ENCODE measurements around the gene CPEB3.
"Not testable (repeated sequence)": the region's sequence is repeated elsewhere in the genome, so short reads cannot be mapped to it uniquely, and the experiment has no call there.

Gene CPEB3

DNA sequence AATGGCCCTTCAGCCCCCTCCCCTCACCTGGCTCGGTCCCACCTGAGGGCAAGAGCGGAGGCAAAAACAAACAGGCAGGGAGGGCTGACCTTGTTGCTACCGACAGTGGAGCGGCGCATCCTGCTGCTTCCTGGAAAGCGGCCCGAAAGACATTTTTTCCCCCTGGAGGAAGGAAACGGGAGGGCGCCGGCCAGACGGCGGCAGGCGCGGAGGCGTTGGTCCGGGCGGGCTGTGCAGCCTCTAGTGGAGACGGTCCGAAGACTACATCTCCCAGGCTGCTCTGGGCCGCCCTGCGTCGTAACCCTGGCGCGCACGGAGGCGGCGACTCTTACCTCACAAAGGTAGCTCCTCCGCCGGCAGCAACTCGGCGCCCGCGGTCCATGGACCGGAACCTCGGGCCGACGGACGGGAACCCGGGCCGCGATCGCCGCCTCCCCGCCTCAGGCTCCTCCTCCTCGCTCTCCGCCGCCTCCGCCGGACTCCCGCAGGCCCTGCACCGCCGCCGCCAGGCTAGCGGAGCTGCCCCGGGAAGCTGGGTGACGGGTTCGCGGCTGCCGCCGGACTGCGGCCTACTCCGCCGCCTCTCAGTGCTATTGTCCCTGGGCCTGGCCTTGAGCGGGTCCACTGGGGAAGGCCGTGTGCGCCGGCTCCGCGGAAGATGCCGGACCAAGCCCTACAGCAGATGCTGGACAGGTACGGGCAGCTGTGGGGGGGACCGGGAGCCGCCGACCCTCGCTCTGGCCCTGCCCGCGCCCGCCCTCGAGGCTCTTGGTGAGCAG, at the start of gene CPEB3, which contains the start of gene MARCHF5:
Gene CPEB3, minus strand, starts transcription at position 242 of the 779 bp plus-strand sequence. CDS start 50,728 bp downstream, outside the sequence.
Gene MARCHF5, plus strand, starts transcription at position 331 of the 779 bp plus-strand sequence. Its CDS starts 328 bp downstream, at position 659.
- no peak for FAIRE-seq

DNA sequence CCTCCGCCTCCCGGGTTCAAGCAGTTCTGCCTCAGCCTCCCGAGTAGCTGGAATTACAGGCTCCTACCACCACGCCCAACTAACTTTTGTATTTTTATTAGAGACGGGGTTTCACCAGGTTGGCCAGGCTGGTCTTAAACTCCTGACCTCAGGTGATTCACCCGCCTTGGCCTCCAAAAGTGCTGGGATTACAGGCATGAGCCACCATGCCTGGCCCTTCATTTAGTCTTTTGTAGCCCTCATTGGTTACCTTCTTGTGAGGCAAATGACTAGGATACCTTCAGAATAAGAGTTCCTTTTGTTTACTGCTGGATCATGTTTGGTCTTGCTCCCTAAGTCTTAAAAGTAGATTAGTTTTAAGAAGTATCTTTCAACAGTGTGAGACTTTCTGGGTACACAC, 39.0 kb upstream of the CPEB3 start:
- not testable (repeated sequence) for FAIRE-seq

DNA sequence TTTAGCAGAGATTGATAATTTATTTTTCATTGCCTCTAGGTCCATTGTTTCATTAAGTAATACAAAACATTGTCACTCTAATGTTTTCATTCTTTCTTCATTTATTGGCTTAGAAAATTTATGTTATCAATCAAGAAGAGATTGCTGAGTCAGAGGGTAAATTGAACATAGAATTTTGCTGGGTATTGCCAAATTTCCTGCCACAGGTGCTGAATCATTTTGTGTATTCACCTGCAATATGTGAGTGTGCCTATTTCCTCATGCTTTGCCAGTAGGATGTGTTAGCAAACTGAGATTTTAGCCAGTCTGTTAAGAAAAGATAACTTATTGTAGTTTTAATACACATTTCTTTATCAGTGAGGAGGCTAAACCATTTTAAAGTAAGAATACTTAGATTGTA, 38.1 kb upstream of the CPEB3 start:
- peak; percentile 84 for FAIRE-seq

DNA sequence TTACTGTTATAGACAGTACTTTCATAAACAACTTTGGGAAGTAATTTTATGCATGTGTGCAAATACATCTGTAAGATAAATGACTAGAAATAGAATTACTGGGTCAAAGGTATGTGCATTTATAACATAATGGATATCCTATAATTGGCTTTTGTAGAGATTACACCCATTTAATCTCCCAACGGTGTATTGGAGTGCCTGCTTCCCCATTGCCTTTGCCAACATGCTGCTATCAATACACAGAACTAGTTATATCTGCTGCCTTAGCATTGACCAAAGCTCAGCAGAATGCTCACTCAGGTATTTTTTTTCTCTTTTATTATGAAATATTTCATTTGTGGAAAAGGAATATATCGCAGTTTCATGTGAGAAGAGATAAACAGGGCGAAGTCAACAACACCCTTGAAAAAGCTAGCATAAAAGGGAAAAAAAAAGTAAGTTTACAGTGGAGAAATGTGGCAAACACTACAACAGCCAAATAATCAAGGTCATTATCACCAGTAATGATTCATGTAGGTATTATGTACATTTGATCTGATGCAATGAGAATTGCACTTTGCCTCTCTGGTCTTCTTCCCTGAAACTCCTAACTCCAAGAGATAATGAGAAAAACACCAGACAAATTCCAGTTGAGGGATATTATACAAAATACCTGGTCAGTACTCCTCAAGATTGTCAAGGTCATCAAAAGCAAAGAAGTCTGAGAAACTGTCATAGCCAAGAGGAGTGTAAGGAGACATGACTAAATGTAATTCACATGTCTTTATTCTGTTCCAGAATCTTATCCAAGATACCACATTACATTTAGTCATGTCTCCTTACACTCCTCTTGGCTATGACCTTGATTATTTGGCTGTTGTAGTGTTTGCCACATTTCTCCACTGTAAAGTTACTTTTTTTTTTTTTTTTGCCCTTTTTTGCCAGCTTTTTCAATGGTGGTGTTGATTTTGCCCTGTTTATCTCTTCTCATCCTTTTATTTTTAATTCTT, 36.9 kb upstream of the CPEB3 start:
- no peak for FAIRE-seq

DNA sequence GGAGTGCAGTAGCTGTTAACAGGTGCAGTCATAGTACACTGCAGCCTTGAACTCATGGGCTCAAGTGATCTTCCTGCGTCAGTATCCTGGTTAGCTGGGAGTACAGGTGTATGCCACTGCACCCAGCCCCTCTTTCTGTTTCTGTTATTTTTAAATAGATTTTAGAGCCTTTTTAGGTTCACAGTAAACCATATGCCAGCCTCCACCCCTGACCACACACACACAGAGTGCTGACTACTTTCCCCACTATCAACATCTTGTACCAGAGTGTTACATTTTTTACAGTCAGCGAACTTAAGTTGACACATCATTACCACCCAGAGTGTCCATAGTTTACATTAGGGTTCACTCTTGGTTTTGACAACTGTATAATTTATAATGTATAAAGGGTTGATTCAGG, 32.2 kb upstream of the CPEB3 start:
- FAIRE-seq = no peak

DNA sequence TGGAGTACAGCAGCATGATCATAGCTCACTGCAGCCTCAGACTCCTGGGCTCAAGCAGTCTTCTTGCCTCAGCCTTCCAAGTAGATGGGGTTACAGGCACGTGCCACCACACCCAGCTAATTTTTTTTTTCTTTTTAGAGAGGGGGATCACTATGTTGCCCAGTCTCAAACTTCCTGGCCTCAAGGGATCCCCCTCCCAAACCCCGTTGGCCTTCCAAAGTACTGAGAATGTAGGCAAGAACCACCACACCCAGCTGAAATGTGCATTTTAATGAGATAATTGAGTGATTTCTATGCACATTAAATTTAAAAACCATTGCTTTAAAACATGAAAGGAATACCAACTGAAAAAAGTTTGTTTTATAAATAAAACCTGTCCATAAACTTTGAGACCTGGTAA, 25.7 kb upstream of the CPEB3 start:
- no peak for FAIRE-seq

DNA sequence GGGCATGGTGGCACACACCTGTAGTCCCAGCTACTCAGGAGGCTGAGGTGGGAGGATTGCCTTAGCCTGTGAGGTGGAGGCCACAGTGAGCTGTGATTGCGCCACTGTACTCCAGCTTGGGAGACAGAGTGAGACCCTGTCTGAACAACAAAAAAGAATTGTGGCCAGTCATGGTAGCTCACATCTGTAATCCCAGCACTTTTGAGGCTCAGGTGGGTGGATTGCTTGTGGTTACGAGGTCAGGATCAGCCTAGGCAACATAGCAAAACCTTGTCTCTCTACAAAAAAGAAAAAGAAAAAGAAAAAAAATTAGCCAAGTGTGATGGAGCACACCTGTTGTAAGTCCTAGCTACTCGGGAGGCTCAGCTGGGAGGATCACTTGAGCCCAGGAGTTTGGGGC, 22.9 kb upstream of the CPEB3 start:
- FAIRE-seq = no peak

DNA sequence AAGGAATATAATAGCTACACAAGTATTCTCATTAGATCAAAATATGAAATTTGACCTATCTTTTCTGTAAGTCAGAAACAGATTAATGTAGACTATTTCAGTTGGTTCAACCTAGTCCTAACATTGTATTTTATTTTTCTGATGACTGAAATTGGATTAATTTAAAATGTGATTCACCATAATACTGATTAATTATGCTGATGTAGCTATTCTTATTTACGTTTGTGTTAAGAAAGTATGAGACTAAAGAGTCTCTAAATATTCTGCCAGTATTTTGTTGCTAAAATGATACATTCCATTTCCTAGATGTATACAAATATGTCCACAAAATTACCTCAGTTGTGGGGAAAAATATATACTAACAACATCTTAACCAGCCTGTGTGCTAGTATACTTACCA, 18.4 kb upstream of the CPEB3 start:
- FAIRE-seq = no peak

DNA sequence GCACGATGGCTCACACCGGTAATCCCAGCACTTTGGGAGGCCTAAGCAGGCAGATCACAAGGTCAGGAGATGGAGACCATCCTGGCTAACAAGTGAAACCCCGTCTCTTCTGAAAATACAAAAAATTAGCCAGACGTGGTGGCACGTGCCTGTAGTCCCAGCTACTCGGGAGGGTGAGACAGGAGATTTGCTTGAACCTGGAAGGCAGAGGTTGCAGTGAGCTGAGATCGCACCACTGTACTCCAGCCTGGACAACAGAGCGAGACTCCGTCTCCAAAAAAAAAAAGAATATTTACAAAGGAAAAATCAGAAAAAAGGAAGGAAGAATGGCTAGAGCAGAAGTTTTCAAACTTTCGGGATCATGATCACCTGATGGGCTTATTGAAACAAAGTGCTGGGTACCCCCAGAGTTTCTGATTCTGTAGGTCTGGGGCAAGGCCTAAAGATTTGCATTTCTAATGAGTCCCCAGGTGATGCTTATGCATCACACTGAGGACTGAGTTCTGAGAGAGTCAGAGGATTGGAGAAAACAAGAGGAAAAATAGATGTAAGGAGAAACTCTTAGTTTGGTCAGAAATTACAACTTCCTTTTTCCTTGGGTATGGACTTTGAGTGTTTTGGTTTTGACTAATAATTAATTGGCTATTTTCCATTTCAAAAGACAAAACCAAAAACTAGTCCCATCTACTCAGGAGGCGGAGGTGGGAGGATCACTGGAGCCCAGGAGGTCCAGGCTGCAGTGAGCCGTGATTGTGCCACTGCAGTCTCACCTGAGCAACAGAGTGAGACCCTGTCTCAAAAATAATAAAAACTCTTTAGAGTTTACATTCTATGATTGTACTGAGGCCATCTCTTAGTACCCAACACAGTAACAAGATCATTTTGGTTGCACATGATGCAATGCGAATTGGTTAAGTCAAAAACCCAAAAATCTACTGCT, 14.5 kb upstream of the CPEB3 start:
- no peak for FAIRE-seq

DNA sequence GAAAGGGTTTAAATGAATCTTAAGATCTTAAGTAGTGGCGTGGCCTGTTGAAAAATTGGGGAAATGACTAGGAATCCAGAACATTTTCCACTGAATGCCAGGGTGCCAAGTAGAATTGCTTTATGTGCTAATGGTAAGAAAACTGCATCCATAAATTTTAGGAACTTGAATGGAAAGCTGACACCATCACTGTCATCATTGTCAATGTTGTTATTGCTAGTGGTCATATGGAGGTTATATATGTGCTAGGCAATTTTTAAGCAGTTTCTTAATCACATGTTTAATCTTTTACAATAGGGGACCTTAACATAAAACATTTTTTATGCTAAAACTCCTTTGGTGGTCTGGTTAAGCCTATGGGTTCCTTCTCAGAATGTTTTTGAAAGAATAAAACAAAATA, 13.2 kb upstream of the CPEB3 start:
- FAIRE-seq = no peak

DNA sequence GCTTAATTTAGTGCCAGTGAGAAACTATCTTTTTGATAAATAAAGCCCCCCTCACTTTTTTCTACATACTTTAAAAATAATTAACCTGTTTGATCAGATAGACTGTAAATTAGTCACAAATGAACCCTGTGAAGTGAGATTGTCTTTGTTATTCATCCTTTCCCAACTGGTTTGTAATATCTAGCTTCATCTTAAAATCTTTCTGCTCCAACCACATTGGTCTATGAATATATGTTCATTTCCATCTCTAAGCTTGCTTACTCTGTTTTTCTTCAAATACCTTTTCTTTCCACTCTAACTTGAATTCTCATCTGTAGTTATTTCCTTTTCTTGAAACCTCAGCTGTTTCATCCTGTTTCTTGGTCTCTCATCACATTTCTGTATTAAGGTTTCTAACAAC, 12.2 kb upstream of the CPEB3 start:
- no peak for FAIRE-seq

DNA sequence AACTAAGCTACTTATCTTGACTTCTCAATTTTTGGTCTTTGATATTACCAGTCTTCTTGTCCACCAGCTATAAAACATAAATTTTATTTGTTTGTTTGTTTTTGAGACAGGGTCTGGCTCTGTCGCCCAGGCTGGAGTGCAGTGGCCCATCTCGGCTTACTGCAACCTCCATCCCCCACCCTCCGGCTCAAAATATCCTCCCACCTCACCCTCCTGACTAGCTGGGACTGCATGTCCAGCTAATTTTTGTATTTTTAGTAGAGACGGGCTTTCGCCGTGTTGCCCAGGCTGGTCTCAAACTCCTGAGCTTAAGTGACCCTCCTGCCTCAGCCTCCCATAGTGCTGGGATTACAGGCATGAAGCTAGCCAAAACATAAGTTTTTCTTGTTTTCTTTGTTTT, 7.6 kb upstream of the CPEB3 start:
- no peak for FAIRE-seq

DNA sequence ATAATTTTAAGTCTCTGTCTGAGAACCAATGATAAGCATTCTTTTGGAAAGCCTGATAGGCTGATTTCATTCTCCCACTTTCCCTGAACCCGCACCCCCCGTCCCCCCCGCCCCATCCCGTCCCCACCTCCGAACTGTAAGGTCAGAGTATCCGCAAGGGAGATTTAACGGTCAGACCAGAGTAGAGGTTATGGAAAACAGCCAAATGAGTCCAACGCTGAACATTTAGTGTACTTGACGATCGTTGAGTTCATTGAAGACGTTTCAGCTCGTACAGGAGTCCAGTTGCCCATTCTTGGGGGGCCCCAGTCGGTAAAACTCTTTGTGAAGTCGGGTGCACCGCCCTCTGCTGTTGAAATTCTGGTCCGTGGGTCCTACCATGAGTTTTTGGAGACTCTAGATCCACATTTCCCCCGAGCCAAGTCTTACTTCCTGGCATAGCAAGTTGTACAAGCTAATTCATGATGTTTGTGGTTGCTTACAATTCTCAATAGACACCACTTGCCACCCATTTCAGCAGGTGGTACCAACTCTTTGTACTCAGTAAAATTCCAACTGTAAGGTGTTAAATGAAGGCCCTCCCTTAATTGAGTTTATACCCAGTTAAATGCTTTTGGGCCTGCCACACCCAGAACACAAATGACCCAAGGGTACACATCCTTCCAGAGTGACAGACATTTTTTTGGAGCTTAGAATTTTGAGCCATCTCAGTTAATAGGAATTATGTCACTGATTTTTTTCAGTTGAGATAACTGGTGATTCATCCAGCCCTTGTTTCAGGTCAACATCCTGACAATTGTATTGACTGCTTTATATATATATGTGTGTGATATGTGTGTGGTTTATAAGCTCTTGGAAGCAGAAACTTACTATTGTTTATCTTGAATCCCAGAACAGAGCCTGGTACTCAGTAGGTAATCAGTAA, 1.3 kb upstream of the CPEB3 start:
- no peak for FAIRE-seq

DNA sequence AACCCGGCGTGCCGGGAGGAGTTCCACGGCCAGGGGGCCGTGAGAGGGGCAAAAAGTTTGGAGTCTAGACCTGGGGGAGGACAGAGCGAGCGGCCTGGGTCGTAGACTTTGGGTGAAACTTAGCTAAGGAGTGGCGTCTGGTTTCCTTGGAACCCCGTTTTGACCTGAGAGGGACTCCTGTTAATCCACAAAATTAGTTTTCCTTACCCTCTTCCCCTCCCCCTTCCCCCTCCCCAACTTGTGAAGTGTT, 663 bp upstream of the CPEB3 start:
- FAIRE-seq = no peak

DNA sequence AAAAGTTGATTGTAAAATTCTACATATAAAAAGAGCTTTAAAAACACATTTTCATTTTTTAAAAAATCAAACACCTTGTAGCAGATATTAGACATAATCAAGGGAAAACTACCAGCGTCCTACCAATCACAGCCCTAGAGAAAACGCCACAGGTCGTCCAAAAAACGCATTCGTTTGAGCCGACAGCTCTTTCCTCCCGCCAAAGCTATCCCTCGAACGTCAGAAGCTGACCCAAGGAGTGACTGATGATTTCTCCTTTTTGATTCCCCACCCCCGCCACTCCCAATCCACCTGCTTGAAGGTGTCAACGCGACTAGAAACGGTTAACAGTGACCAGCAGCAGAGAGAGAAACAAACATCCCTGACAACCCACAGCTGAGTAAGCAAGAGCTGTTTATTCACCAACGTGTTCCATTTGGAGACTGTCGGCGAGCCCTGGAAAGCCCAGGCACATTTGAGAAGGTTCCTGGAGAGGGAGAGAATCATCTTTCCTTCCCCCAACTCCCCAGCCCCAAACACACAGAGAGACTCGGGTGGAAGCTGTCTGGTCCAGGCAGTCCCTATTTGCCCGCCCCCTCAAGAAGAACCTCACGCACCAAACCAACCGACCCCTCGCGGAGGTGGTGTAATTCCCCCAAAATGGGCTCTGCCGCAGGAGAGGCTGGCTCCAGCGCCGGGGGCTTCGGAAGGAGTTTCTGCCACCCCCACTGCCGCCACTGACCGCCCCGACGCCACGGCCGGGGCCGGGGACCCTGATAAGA, 622 bp downstream of the CPEB3 start:
- FAIRE-seq = peak; percentile 87

DNA sequence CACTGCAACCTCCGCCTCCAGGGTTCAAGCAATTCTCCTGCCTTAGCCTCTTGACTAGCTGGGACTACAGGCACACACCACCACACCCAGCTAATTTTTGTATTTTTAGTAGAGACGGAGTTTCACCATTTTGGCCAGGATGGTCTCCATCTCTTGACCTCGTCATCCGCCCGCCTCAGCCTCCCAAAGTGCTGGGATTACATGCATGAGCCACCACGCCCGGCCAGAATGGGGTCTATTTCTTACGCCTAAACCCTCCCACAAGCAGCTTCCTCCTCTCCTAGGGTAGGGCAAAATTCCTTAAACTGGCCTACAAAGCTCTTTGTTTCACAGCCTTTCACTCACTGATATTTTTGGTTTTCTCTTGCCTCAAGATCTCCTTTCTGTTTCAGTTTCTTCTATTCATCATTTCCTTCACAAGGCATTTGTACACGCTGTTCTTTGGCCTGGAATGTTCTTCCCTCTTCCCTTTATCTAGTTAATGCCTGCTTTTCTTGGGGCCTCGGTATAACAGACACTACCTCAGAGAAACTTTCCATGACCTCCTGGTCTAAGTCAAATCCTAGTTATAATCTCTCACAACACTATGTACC, 6.7 kb downstream of the CPEB3 start:
- no peak for FAIRE-seq

DNA sequence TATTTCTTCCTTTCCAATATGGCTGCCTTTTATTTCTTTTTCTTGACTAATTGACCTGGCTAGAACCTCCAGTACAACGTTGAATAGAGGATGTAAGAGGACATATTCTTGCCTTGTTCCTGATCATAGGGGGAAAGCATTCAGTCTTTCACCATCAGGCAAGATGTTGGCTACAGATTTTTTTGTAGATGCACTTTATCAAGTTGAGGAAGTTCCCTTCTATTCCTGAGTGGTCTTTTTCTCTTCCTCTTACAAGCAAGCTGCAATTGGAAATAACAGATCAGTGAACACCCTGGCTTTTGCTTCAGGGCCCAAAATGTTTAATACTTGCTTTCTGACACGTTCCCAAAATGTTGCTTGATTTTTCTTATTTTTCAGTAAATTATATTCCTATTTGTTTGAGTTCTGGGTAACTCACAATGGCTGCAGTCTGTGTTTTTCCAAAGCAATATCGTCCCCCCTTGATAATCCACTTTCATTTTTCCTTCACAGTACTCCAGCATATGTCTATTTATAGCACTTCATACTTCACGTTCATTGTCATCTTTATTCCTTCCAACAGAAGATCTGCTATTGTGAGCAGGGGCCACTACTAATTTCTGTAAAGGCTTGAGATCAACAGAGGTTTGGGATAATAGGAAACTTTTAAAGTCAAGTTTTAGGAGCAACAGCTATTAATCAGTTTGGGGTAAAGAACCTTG, 11.7 kb downstream of the CPEB3 start:
- FAIRE-seq = no peak

DNA sequence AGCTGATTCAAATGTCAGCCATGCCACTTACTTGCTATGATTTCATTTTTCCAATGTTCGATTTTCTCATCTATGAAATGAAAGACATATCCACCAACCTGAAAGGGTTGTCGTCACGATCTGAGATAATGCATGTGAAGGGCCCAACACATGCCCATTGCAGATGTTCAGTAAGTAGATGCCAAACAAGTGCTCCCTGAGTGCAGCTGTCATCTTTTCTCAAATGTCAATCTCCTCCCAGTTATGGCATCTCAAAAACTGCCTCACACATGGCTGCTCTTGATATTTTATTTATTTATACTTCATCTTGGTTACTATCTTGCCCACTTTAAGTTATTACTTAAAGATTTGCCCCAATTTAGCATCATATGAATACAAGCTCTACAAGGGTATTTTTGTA, 16.8 kb downstream of the CPEB3 start:
- FAIRE-seq = no peak

DNA sequence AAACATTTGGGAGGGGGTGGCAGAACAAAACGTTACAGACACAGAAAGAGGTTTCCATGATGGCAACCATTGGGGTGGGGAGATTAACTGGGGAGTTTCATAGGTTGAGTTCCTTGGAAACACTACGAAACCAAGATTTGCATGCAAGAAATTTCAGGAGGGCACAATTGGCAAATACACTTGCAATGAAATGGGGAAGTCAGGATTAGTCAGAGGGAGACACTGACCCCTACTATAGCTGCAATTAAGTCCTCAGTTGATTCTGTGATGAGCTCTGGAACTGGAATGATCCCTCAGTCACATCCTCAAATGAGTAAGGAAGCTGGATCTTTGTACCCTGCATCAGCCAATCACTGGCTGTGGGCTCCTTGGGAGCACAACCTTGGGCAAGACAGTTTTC, 22.1 kb downstream of the CPEB3 start:
- FAIRE-seq = no peak

DNA sequence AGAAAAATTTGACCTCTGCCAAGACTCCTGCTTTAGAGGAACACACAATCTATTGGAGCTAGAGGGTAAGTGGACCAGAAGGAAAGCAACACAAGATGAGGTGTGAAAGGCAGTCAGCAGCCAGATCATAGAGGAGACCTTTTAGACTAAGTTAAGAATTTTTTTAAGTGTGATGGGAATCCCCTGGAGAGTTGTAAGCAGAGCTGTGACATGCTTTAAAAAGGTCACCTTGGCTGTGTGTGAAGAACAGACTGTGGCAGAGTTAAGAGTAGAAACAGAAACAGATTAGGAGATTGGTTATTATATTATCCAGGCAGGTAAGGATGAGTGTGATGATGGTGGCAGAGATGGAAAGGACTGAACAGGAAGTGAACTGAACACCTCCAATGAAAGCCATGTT, 23.5 kb downstream of the CPEB3 start:
- no peak for FAIRE-seq

Data from islet of Langerhans (tissue), 1 donor.